ENCODE measurements around the gene ZSCAN5C. TPM values are rescaled to one million over a fixed set of nuclear protein-coding genes. Genes with fewer than 3 reads are reported as not detected.
"Not testable (repeated sequence)": the region's sequence is repeated elsewhere in the genome, so short reads cannot be mapped to it uniquely, and the experiment has no call there.

The ZSCAN5C gene
- total and polyA plus RNA-seq, 4 donors: not detected

GRCh38 chr19:56176881-56177280 is 25.2 kb upstream of the ZSCAN5C start:
- H3K4me1 ChIP-seq (ENCODE audit: control insufficient read depth in 1 of 2, insufficient read depth in 2 of 2, low read length in 2 of 2): no peaks in the 10 kb centered on the region
- intact Hi-C loops (cut with DNase I): no loop called here
- H3K27me3 ChIP-seq (ENCODE audit: control insufficient read depth in 1 of 2, insufficient read depth in 2 of 2, low read length in 1 of 2): no peaks in the 10 kb centered on the region
- WGBS, 2 donors: 71 to 74% methylated on average over 18 of the region's 18 CpGs
- H3K36me3 ChIP-seq (ENCODE audit: control insufficient read depth in 1 of 2, insufficient read depth in 2 of 2, low read length in 1 of 2): no peaks in the 10 kb centered on the region
- no peak for ATAC-seq (ENCODE audit: low FRiP score)
- DNase-seq: peak in 1 of 2 donors; percentile 67
- no peaks in the 10 kb centered on the region for H3K9me3 ChIP-seq (ENCODE audit: control insufficient read depth, low read length)
- no peak overlapping the region for H3K27ac ChIP-seq (ENCODE audit: low read depth in 1 of 2, low read length in 2 of 2)
- H3K4me3 ChIP-seq (ENCODE audit: low read length in 2 of 2): no peak overlapping the region

GRCh38 chr19:56177564-56178243 is 24.4 kb upstream of the ZSCAN5C start:
- DNase-seq (peak in 1 of 2 donors; percentile 25), ATAC-seq (ENCODE audit: low FRiP score) (no peak)
- no peak overlapping the region for H3K4me3 ChIP-seq (ENCODE audit: low read length in 2 of 2)
- WGBS, 2 donors: 63 to 69% methylated on average over 11 of the region's 11 CpGs
- no peaks in the 10 kb centered on the region for H3K36me3 ChIP-seq (ENCODE audit: control insufficient read depth in 1 of 2, insufficient read depth in 2 of 2, low read length in 1 of 2)
- no peaks in the 10 kb centered on the region for H3K27me3 ChIP-seq (ENCODE audit: control insufficient read depth in 1 of 2, insufficient read depth in 2 of 2, low read length in 1 of 2)
- H3K27ac ChIP-seq (ENCODE audit: low read depth in 1 of 2, low read length in 2 of 2): no peak overlapping the region
- intact Hi-C loops (cut with DNase I): no loop called here
- no peaks in the 10 kb centered on the region for H3K4me1 ChIP-seq (ENCODE audit: control insufficient read depth in 1 of 2, insufficient read depth in 2 of 2, low read length in 2 of 2)
- H3K9me3 ChIP-seq (ENCODE audit: control insufficient read depth, low read length): no peaks in the 10 kb centered on the region

DNA sequence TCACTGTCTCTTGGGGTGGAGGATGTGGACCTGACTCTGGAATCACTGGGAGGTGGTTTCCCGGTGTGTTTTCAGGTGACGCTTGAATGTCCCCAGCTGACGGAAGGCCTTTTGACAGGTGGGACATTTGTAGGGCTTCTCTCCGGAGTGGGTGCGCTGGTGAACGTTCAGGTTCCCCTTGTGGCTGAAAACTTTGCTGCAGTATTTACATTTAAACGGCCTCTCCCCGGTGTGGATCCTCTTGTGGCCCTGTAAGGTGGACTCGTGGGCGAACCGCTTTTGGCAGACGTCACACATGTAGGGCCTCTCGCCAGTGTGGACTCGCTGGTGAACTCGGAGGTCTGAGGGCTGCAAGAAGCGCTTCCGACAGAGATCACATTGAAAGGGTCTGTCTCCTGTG is 12.3 kb upstream of the ZSCAN5C start:
- Histone ChIP-seq H3K36me3 (ENCODE audit: control insufficient read depth in 1 of 2, insufficient read depth in 2 of 2, low read length in 1 of 2) (no peaks in the 10 kb centered on the region), H3K27ac (ENCODE audit: low read depth in 1 of 2, low read length in 2 of 2) (no peak overlapping the region), H3K4me1 (ENCODE audit: control insufficient read depth in 1 of 2, insufficient read depth in 2 of 2, low read length in 2 of 2) (no peaks in the 10 kb centered on the region), H3K27me3 (ENCODE audit: control insufficient read depth in 1 of 2, insufficient read depth in 2 of 2, low read length in 1 of 2) (no peaks in the 10 kb centered on the region), H3K9me3 (ENCODE audit: control insufficient read depth, low read length) (no peaks in the 10 kb centered on the region), H3K4me3 (ENCODE audit: low read length in 2 of 2) (no peak overlapping the region)
- ATAC-seq (ENCODE audit: low FRiP score) (no peak), DNase-seq (no peak)
- 70 to 71% methylated on average over 17 of the region's 17 CpGs for WGBS, 2 donors
- intact Hi-C loops (cut with DNase I): no loop called here

DNA sequence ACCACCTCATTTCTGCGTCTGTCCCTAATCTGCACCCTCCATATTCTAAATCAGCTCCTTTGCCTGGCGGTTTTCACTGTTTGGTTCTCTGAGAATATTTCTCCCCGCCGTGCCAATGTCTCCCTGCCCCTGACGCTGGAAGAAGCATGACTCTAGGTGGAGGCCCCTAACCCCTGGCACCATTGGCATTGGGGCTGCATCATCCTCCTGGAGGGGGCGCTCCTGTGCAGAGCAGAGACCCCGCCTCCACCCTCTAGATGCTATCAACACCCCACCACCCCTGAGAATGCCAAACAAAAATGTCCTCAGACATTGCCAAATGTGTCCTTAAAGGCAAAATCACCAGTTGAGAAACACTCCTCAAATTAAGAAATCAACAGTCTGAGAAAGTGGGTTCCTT is 11.0 kb upstream of the ZSCAN5C start:
- WGBS, 2 donors: 60 to 66% methylated on average over 7 of the region's 7 CpGs
- no peak overlapping the region for H3K27ac ChIP-seq (ENCODE audit: low read depth in 1 of 2, low read length in 2 of 2)
- H3K36me3 ChIP-seq (ENCODE audit: control insufficient read depth in 1 of 2, insufficient read depth in 2 of 2, low read length in 1 of 2): no peaks in the 10 kb centered on the region
- intact Hi-C loops (cut with DNase I): no loop called here
- DNase-seq (no peak), ATAC-seq (ENCODE audit: low FRiP score) (no peak)
- no peaks in the 10 kb centered on the region for H3K27me3 ChIP-seq (ENCODE audit: control insufficient read depth in 1 of 2, insufficient read depth in 2 of 2, low read length in 1 of 2)
- no peaks in the 10 kb centered on the region for H3K4me1 ChIP-seq (ENCODE audit: control insufficient read depth in 1 of 2, insufficient read depth in 2 of 2, low read length in 2 of 2)
- H3K4me3 ChIP-seq (ENCODE audit: low read length in 2 of 2): no peak overlapping the region
- no peaks in the 10 kb centered on the region for H3K9me3 ChIP-seq (ENCODE audit: control insufficient read depth, low read length)

- 81 to 85% methylated on average over 10 of the region's 10 CpGs for WGBS, 2 donors
- no peak for DNase-seq
- no peaks in the 10 kb centered on the region for H3K36me3 ChIP-seq (ENCODE audit: control insufficient read depth in 1 of 2, insufficient read depth in 2 of 2, low read length in 1 of 2)
- no peaks in the 10 kb centered on the region for H3K4me1 ChIP-seq (ENCODE audit: control insufficient read depth in 1 of 2, insufficient read depth in 2 of 2, low read length in 2 of 2)
- H3K27ac ChIP-seq (ENCODE audit: low read depth in 1 of 2, low read length in 2 of 2): no peak overlapping the region
- H3K9me3 ChIP-seq (ENCODE audit: control insufficient read depth, low read length): no peaks in the 10 kb centered on the region
- H3K4me3 ChIP-seq (ENCODE audit: low read length in 2 of 2): no peak overlapping the region
- no peaks in the 10 kb centered on the region for H3K27me3 ChIP-seq (ENCODE audit: control insufficient read depth in 1 of 2, insufficient read depth in 2 of 2, low read length in 1 of 2)
- intact Hi-C loops (cut with DNase I): no loop called here
- no peak for ATAC-seq (ENCODE audit: low FRiP score)
Measured at GRCh38 chr19:56191711-56192110, 10.4 kb upstream of the ZSCAN5C start.

- 85% methylated on average over 12 of the region's 12 CpGs for WGBS, 2 donors
- ATAC-seq (ENCODE audit: low FRiP score) (no peak), DNase-seq (no peak)
- H3K9me3 ChIP-seq (ENCODE audit: control insufficient read depth, low read length): no peaks in the 10 kb centered on the region
- H3K4me1 ChIP-seq (ENCODE audit: control insufficient read depth in 1 of 2, insufficient read depth in 2 of 2, low read length in 2 of 2): no peaks in the 10 kb centered on the region
- H3K27me3 ChIP-seq (ENCODE audit: control insufficient read depth in 1 of 2, insufficient read depth in 2 of 2, low read length in 1 of 2): no peaks in the 10 kb centered on the region
- no peak overlapping the region for H3K4me3 ChIP-seq (ENCODE audit: low read length in 2 of 2)
- no peaks in the 10 kb centered on the region for H3K36me3 ChIP-seq (ENCODE audit: control insufficient read depth in 1 of 2, insufficient read depth in 2 of 2, low read length in 1 of 2)
- intact Hi-C loops (cut with DNase I): no loop called here
- no peak overlapping the region for H3K27ac ChIP-seq (ENCODE audit: low read depth in 1 of 2, low read length in 2 of 2)
Measured at GRCh38 chr19:56193981-56194640, 8.0 kb upstream of the ZSCAN5C start.

DNA sequence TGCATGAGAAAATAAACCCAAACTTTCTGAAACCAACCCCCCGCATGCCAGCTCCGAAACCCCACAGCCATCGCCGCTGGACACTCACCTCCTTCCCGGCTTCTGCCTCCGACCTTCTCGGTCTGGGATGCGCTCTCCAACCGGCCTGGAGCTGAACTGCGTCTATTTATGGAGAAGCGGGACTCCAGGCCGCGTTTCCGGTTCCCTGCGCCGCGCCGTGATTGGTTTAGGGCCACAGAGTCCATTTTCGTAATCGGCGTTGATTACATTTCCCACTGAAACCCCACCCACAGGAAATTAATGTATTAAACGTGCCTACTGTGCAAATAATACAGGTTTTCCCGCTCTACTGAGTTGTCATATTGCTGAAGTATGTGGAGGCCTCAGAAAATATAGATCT is 4.4 kb upstream of the ZSCAN5C start, which contains the start of gene ZSCAN5B:
Gene ZSCAN5B (minus strand): TSS at position 138 of the 400 bp plus-strand sequence. CDS start 4,731 bp downstream, outside the sequence.
- H3K4me1 ChIP-seq (ENCODE audit: control insufficient read depth in 1 of 2, insufficient read depth in 2 of 2, low read length in 2 of 2); H3K9me3 ChIP-seq (ENCODE audit: control insufficient read depth, low read length); DNase-seq; H3K4me3 ChIP-seq (ENCODE audit: low read length in 2 of 2); H3K27ac ChIP-seq (ENCODE audit: low read depth in 1 of 2, low read length in 2 of 2); H3K36me3 ChIP-seq (ENCODE audit: control insufficient read depth in 1 of 2, insufficient read depth in 2 of 2, low read length in 1 of 2); H3K27me3 ChIP-seq (ENCODE audit: control insufficient read depth in 1 of 2, insufficient read depth in 2 of 2, low read length in 1 of 2); ATAC-seq (ENCODE audit: low FRiP score); intact Hi-C loops (cut with DNase I): not testable (repeated sequence)
- WGBS, 2 donors: 87% methylated on average over 23 of the region's 23 CpGs

- no peak for ATAC-seq (ENCODE audit: low FRiP score)
- Histone ChIP-seq H3K9me3 (ENCODE audit: control insufficient read depth, low read length) (no peaks in the 10 kb centered on the region), H3K27ac (ENCODE audit: low read depth in 1 of 2, low read length in 2 of 2) (no peak overlapping the region), H3K27me3 (ENCODE audit: control insufficient read depth in 1 of 2, insufficient read depth in 2 of 2, low read length in 1 of 2) (no peaks in the 10 kb centered on the region), H3K4me3 (ENCODE audit: low read length in 2 of 2) (no peak overlapping the region), H3K4me1 (ENCODE audit: control insufficient read depth in 1 of 2, insufficient read depth in 2 of 2, low read length in 2 of 2) (no peaks in the 10 kb centered on the region), H3K36me3 (ENCODE audit: control insufficient read depth in 1 of 2, insufficient read depth in 2 of 2, low read length in 1 of 2) (no peaks in the 10 kb centered on the region)
- WGBS, 2 donors: 56 to 60% methylated on average over 7 of the region's 7 CpGs
- DNase-seq: no peak
- intact Hi-C loops (cut with DNase I): no loop called here
Measured at GRCh38 chr19:56199687-56200086, 2.4 kb upstream of the ZSCAN5C start.

- intact Hi-C loops (cut with DNase I); H3K4me3 ChIP-seq (ENCODE audit: low read length in 2 of 2); ATAC-seq (ENCODE audit: low FRiP score); H3K4me1 ChIP-seq (ENCODE audit: control insufficient read depth in 1 of 2, insufficient read depth in 2 of 2, low read length in 2 of 2); H3K36me3 ChIP-seq (ENCODE audit: control insufficient read depth in 1 of 2, insufficient read depth in 2 of 2, low read length in 1 of 2); H3K27me3 ChIP-seq (ENCODE audit: control insufficient read depth in 1 of 2, insufficient read depth in 2 of 2, low read length in 1 of 2); DNase-seq; H3K27ac ChIP-seq (ENCODE audit: low read depth in 1 of 2, low read length in 2 of 2); H3K9me3 ChIP-seq (ENCODE audit: control insufficient read depth, low read length): not testable (repeated sequence)
- WGBS, 2 donors: 67 to 76% methylated on average over 4 to 5 of the region's 5 CpGs
Measured at GRCh38 chr19:56207581-56207980, 5.5 kb downstream of the ZSCAN5C start.
